Urothelium cell line (cell line): ENCODE data around the gene ZC3H15.

Experiments
- DNase-seq: peaks from one replicate; pipeline ENCODE4 v3.0.0; 2011; ENCODE audit warnings: low spot score, mixed read lengths
- FAIRE-seq: peaks from 2 replicates; lab custom pipeline; 2011; peaks lifted over from hg19 to GRCh38; lab: Jason Lieb, UNC

Gene ZC3H15

GRCh38 chr2:186535861-186536260 lies 49.8 kb downstream of the ZC3H15 start:
- DNase-seq (no peak), FAIRE-seq (no peak)

DNA sequence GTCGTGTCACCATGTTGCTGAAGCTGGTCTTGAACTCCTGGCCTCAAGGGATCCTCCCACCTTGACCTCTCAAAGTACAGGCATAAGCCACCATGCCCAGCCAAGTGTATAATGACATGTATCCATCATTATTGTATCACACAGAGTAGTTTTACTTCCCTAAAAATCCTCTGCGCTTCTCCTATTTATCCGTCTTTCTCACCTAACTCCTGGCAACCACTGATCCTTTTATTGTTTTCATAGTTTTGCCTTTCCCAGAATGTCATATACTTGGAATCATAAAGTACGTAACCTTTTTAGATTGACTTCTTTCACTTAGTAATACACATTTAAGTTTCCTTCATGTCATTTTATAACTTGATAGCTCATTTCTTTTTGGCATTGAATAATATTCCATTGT lies 51.0 kb downstream of the ZC3H15 start:
- no peak for DNase-seq
- FAIRE-seq: no peak

DNA sequence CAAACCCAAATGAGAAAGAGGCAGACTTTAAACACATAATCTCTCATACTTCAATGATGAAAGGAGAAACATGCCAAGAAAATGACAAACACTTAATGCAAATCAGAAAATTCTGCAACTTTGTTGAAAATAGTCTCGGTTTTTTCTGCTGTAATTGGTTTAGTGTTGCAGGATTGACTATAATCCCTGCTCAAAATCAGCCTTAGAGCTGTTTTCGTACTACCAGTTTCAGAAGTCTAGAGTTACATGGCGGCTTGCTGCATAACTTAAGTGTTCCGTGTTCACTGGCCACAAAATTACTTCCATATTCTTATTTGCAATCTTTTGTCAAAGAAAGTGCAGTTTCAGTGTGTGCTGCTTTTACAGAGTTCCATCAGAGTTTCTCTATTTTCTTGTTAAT lies 54.9 kb downstream of the ZC3H15 start:
- FAIRE-seq (no peak), DNase-seq (no peak)

DNA sequence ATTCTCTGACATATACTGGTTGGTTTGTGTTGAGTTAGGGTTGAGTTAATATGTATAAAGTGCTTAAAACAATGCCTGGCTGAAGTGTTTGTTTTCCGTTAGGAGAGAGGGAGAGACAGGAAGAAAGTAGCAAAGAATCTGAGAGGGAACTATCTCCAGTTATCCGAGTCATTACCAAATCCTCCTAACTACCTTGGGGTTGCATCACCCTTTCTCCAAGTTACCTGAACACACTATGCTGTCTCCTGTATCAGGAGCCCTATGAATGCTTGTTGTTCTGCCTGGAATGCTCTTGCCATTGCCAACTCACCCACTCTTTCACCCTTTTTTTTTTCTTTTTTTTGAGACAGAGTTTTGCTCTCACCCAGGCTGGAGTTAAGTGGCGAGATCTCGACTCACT lies 55.9 kb downstream of the ZC3H15 start:
- no peak for DNase-seq
- no peak for FAIRE-seq

DNA sequence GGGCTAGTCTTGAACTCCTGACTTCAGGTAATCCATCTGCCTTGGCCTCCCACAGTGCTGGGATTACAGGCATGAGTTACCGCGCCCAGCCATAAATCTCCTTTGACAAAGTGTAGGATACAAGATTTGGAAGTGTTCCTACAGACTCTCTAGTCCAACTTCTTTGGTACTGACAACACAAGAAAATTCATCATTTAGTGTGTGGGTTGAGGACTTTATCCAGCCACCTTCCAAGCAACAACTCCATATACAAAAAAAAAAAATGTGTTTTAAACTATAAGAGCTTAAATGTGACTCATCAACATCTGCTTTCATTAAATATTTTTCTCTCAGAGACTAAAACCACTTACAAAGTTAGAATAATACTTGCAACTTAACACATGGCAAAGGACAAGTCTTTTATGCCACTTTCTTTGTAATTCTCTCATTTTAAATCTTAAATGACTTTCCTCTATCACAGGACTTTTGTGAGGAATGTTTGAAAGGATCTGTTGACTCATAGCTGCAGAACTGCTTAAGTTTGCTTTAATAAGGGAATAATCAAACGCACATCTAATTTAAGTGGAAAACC lies 57.6 kb downstream of the ZC3H15 start:
- DNase-seq (peak; percentile 21), FAIRE-seq (no peak)

GRCh38 chr2:186544255-186544675 lies 58.2 kb downstream of the ZC3H15 start:
- no peak for FAIRE-seq

GRCh38 chr2:186546846-186547245 lies 60.8 kb downstream of the ZC3H15 start:
- DNase-seq (no peak), FAIRE-seq (no peak)

More at GRCh38 chr2:186544255-186544675, 58.2 kb downstream of the ZC3H15 start:
- DNase-seq: peak; percentile 46

DNA sequence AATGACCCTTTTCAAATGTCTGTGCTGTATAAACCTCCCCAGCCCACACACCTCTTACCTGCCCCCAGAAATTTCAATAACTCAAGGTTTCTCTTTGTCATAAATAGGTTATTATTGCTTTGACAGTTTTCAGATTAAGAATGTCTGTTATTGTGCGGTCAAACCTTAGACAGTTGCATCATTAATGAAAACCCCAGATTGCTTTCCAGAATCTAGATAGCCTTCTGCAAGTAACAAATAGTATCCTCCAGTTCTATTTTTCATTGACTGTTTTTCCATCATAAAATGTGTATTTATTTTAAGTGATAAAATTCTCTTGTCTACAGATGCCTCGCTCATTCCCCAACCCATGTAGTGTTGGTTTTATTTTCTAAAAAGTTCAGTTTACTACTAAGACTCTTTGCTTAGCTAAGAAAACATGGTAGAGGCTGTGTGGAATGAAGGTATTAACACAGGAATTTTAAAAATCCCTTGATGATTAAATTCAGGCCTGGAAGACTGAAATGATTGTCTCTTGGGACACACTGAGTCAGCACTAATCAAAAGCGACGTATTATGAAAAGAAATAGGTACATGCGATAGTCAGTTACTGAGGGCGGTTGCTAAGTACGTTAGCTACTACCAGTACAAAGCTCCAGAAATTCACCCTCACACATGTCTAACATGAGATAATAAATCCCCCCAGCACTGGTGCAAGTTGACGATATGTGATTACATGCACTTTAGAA lies 65.4 kb downstream of the ZC3H15 start:
- FAIRE-seq (no peak), DNase-seq (no peak)

DNA sequence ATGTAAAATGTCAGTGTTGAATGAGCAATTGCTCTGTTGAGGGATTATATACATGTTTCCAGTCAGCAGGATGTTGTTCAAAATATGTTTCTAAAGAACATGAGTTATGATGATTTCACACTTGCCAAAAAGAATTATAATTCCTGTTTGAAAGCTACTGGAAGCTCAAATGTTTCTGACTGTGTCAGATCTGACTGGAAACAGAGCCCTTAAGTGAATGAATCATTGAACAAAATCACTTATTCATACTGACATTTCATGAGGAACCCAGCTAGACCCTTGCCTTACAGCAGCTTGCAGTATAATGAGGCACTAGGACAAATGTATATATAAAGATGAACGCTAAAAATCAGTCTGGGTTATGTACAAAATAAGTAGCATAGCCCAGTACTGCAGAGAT lies 68.4 kb downstream of the ZC3H15 start:
- FAIRE-seq (peak; percentile 27), DNase-seq (no peak)

DNA sequence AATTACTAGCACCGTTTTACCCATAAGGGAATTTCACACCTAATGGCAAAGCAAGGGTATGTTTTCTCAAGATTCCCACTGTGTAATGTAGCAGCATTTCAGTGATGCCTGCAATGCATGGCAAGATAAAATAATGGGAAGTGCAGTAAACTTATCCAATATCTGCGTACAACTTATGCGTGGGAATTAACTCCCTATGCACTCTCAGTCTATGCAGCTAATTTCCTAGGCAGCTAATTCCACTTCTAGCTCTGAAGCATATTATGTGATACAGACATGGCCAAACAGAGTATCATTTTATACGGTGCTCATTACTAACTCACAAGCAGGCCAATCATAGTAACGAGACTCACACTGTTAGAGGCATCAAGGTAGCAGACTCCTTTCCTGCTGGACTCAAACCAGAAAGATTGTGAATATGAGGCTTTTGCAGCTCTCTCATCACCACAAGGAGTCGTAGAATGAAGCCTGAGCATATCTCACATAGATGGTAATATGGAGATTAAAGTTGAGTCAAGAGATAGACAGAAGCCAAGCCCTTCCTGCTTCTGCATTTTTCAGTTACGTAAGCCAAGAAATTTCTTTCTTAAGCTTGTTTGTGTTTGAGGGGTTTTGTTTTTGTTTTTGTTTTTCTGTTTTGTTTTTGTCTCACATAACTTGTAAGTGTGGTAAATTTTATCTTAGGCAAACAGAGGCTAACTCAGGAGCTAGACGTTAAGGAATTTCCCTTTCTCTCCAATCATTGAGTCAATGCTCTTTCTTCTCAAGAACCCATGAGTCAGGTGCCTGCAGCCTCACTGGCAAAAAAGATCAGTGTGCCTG lies 69.0 kb downstream of the ZC3H15 start:
- DNase-seq (no peak), FAIRE-seq (no peak)

DNA sequence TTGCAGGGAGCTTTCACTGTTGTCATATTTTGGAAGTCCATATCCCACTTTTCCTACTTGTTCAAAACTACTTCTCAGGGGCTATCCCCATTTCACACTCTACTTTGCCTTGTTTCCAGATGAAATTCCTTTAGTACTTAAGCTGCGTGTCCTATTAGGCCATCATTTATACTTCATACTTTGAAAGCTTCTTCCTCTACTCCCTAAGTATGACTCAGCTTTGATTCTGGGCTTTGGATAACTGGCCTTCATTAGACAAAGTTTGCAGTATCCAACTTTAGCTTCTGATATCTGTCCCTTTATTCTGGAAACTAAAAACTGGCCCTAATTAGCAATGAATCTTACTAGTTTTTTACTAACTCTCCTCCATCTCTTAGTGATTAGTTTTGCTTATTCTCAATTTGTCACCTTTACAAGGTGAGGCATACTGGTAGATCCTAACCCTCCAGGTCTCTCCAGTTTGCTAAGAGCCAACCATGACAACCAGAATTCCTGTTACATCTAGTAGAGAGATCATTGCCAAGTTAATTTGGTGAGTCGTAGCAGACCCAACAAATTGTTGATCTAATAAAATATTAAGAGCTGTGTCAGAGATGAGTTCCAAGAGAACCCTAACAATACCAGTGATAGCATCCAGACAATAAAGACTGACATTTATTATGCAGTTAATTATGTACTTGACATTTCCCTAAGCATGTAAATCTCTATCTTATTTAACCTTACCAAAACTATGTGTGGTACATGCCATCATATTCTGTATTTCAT lies 72.6 kb downstream of the ZC3H15 start:
- FAIRE-seq (no peak), DNase-seq (no peak)
